A673 (cell line): ENCODE data around the gene RABGAP1L.

ENCODE experiments used
- EZH2 ChIP-seq: fragments of 200-600 bp; sonication (generic); IDR thresholded peaks from 2 replicates; pipeline ENCODE4 v1.6.1; 2017; ENCODE audit warnings: borderline replicate concordance, low read depth, mild to moderate bottlenecking, mixed read lengths, antibody characterized with exemption, low read length; ENCODE audit not compliant: poor library complexity, severe bottlenecking
- TF ChIP-seq, protein P1 (sequence below): fragments of 300-800, 200-600 bp; sonication (generic); conservative IDR thresholded peaks from 2 replicates; pipeline ENCODE4 v1.5.1; 2017; ENCODE audit warnings: low read depth, mild to moderate bottlenecking, antibody characterized with exemption, low read length, moderate library complexity, mixed read lengths

- TF ChIP-seq EZH2: no peak
- TF ChIP-seq, protein P1, sequence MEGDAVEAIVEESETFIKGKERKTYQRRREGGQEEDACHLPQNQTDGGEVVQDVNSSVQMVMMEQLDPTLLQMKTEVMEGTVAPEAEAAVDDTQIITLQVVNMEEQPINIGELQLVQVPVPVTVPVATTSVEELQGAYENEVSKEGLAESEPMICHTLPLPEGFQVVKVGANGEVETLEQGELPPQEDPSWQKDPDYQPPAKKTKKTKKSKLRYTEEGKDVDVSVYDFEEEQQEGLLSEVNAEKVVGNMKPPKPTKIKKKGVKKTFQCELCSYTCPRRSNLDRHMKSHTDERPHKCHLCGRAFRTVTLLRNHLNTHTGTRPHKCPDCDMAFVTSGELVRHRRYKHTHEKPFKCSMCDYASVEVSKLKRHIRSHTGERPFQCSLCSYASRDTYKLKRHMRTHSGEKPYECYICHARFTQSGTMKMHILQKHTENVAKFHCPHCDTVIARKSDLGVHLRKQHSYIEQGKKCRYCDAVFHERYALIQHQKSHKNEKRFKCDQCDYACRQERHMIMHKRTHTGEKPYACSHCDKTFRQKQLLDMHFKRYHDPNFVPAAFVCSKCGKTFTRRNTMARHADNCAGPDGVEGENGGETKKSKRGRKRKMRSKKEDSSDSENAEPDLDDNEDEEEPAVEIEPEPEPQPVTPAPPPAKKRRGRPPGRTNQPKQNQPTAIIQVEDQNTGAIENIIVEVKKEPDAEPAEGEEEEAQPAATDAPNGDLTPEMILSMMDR: no peak
These were observed 752.3 kb downstream of the RABGAP1L start for GRCh38 chr1:174911606-174912005.
